GM18870 (cell line): ENCODE data around the gene SLC4A1AP.

Experiments used
- ATAC-seq: cut with Tn5 transposase; IDR thresholded peaks from one replicate; pipeline ENCODE4 v1.9.1; 2021; ENCODE audit warnings: moderate library complexity; ENCODE audit not compliant: unreplicated experiment

SLC4A1AP gene

DNA sequence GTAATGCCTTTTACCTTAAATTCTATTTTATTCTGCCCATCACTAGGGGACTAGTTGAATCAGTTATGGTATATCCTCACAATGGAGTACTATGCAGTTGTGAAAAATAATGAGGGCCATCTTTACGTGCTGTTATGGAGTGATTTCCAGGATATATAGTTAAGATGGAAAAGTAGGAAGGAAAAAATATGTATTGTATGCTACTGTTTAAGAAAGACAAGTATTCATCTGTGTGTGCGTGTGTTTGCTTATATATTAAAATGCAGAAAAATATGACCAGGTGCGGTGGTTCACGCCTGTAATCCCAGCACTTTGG lies 75.3 kb downstream of the SLC4A1AP start:
- ATAC-seq = no peak

DNA sequence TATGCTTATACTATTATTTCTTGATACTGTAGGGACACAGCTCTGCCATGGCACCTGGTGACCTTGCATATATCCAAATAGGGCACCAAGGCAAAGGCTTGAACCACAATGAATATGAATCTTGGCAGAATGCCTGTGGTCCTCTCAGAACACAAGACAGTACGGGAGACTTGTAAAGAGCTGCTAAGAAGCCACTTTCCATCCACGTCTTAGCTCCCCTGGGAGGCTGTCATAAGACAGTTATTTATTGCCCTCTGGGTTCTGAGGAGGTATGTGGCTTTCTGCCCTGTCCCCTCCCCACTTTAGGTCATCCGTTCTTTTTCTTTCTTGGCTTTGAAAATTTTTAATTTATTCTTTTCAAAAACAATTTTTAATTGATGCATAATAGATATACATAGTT lies 78.0 kb downstream of the SLC4A1AP start:
- no peak for ATAC-seq

GRCh38 chr2:27742571-27742970 lies 78.9 kb downstream of the SLC4A1AP start:
- ATAC-seq = no peak
